Stimulated activated CD4-positive, alpha-beta T cell treated with anti-CD3 and anti-CD28 coated beads, Interleukin-1b, Interleukin-23, amount 100 ng/mL, for 4 hours (primary cell): ENCODE measurements around the gene RARB.

Experiments used
- DNase-seq, 2 donors: peaks; one replicate each; pipeline ENCODE4 v3.0.0-alpha.2; 2020; ENCODE audit warnings: low read depth in 2 of 2

RARB gene

GRCh38 chr3:25603703-25604102, 175.6 kb downstream of the RARB start:
- DNase-seq = no peak

- DNase-seq = no peak
These were observed 176.2 kb downstream of the RARB start for GRCh38 chr3:25604107-25604805.

GRCh38 chr3:25610167-25610566, 182.1 kb downstream of the RARB start:
- DNase-seq = no peak

GRCh38 chr3:25610779-25611178, 182.7 kb downstream of the RARB start:
- DNase-seq = no peak

GRCh38 chr3:25611193-25611592, 183.1 kb downstream of the RARB start:
- no peak for DNase-seq

- no peak for DNase-seq
These were observed 190.0 kb downstream of the RARB start for GRCh38 chr3:25618028-25618427.

- no peak for DNase-seq
These were observed 191.3 kb downstream of the RARB start for GRCh38 chr3:25619382-25619781.

GRCh38 chr3:25620493-25620892, 192.4 kb downstream of the RARB start:
- no peak for DNase-seq

GRCh38 chr3:25621087-25621486, 193.0 kb downstream of the RARB start:
- DNase-seq = no peak

- DNase-seq = no peak
These were observed 203.9 kb downstream of the RARB start for GRCh38 chr3:25631989-25632388.

- DNase-seq = no peak
These were observed 205.9 kb downstream of the RARB start for GRCh38 chr3:25633919-25634318.

- DNase-seq = no peak
These were observed 207.0 kb downstream of the RARB start for GRCh38 chr3:25635038-25635437.
